ENCODE measurements around the gene ZNF536. TPM values are rescaled to one million over a fixed set of nuclear protein-coding genes. Genes with fewer than 3 reads are reported as not detected.

ZNF536 gene
- total RNA-seq, 1 experiment from 2014 or later: 0.05 TPM

DNA sequence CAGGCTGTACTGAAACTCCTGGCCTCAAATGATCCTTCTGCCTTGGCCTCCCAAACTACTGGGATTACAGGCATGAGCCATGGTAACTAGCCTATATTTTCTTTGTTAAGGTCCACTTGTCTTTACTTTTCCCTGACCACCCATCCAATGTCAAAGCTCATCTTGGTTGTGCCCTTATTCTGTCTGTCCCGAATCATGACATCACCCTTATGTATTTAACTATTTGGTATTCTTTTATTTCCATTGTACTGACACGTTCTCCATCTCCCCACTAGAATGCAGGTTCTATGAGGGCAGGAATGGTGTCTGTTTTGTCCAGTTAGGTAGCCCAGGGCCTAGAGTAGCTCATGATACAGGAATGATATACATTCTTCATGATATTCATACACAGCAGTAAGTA is 104.8 kb downstream of the ZNF536 start:
- BruUV-seq (replicated peaks): no TSS peak
- Histone ChIP-seq H3K4me3 (ENCODE audit: low read depth in 2 of 2, low read length in 2 of 2) (no peak overlapping the region), H3K4me1 (ENCODE audit: control insufficient read depth, insufficient read depth, low read length) (0 out of 2 replicates have a peak, but pooled peaks cover 3% of the 10 kb centered on the region), H3K27me3 (ENCODE audit: control insufficient read depth, insufficient read depth, low read length) (peaks cover 6% of the 10 kb centered on the region; the same call in 1 of the 2 replicates), H3K36me3 (ENCODE audit: control insufficient read depth, insufficient read depth, low read length) (no peaks in the 10 kb centered on the region), H3K9me3 (ENCODE audit: control insufficient read depth, insufficient read depth, low read depth, low read length) (no peaks in the 10 kb centered on the region), H3K27ac (ENCODE audit: low read length) (no peak overlapping the region)
- ChIA-PET CTCF (no interaction called here), POLR2A (no interaction called here)
- no peak for DNase-seq (ENCODE audit: low read depth, low spot score)
- in situ Hi-C loops (cut with HindIII; ENCODE audit: low pct_unique_long_range_greater_than_20kb, low sequenced_read_pairs) (no loop called here), intact Hi-C loops (cut with micrococcal nuclease; ENCODE audit: unreplicated experiment) (no loop called here)
- ATAC-seq: no peak
- no peak for TF ChIP-seq SIN3A (IDR thresholded peaks at IDR 0.05; ENCODE audit: borderline replicate concordance, insufficient read depth, low read depth, low read length)
- no peak for TF ChIP-seq TCF7L2 (IDR thresholded peaks at IDR 0.05; ENCODE audit: low read depth, low read length)
- TF ChIP-seq, protein P1, sequence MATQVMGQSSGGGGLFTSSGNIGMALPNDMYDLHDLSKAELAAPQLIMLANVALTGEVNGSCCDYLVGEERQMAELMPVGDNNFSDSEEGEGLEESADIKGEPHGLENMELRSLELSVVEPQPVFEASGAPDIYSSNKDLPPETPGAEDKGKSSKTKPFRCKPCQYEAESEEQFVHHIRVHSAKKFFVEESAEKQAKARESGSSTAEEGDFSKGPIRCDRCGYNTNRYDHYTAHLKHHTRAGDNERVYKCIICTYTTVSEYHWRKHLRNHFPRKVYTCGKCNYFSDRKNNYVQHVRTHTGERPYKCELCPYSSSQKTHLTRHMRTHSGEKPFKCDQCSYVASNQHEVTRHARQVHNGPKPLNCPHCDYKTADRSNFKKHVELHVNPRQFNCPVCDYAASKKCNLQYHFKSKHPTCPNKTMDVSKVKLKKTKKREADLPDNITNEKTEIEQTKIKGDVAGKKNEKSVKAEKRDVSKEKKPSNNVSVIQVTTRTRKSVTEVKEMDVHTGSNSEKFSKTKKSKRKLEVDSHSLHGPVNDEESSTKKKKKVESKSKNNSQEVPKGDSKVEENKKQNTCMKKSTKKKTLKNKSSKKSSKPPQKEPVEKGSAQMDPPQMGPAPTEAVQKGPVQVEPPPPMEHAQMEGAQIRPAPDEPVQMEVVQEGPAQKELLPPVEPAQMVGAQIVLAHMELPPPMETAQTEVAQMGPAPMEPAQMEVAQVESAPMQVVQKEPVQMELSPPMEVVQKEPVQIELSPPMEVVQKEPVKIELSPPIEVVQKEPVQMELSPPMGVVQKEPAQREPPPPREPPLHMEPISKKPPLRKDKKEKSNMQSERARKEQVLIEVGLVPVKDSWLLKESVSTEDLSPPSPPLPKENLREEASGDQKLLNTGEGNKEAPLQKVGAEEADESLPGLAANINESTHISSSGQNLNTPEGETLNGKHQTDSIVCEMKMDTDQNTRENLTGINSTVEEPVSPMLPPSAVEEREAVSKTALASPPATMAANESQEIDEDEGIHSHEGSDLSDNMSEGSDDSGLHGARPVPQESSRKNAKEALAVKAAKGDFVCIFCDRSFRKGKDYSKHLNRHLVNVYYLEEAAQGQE (IDR thresholded peaks at IDR 0.05; ENCODE audit: insufficient read depth in 1 of 2, low read depth in 2 of 2, low read length in 1 of 2): no peak
- no peak for TF ChIP-seq POLR2AphosphoS5 (IDR thresholded peaks at IDR 0.05; ENCODE audit: low read depth, low read length)

DNA sequence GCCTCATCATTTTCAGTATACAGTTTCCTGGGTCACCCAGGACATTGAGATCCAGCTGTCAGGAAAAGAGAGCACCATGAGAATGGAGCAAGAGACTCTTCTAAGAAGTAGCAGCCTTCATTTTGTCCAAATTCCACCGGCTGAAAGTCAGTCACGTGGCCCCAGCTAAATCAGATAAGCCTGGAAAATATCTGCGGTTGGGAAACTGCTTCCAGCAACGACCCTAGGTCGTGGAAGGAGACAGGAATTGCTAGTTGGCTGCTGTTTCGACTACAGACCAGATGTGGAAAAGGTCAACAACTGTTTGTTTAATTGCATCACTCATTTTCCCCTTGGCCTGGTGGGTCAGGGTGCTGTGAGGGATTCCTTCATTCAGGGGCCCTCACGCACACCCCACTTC is 107.0 kb downstream of the ZNF536 start:
- peaks cover 6% of the 10 kb centered on the region; the same call in 1 of the 2 replicates for H3K27me3 ChIP-seq (ENCODE audit: control insufficient read depth, insufficient read depth, low read length)
- no peak overlapping the region for H3K27ac ChIP-seq (ENCODE audit: low read length)
- in situ Hi-C loops (cut with HindIII; ENCODE audit: low pct_unique_long_range_greater_than_20kb, low sequenced_read_pairs): no loop called here
- TF ChIP-seq TCF7L2 (IDR thresholded peaks at IDR 0.05; ENCODE audit: low read depth, low read length) (no peak), SIN3A (IDR thresholded peaks at IDR 0.05; ENCODE audit: borderline replicate concordance, insufficient read depth, low read depth, low read length) (no peak), POLR2AphosphoS5 (IDR thresholded peaks at IDR 0.05; ENCODE audit: low read depth, low read length) (no peak)
- TF ChIP-seq, protein P2, sequence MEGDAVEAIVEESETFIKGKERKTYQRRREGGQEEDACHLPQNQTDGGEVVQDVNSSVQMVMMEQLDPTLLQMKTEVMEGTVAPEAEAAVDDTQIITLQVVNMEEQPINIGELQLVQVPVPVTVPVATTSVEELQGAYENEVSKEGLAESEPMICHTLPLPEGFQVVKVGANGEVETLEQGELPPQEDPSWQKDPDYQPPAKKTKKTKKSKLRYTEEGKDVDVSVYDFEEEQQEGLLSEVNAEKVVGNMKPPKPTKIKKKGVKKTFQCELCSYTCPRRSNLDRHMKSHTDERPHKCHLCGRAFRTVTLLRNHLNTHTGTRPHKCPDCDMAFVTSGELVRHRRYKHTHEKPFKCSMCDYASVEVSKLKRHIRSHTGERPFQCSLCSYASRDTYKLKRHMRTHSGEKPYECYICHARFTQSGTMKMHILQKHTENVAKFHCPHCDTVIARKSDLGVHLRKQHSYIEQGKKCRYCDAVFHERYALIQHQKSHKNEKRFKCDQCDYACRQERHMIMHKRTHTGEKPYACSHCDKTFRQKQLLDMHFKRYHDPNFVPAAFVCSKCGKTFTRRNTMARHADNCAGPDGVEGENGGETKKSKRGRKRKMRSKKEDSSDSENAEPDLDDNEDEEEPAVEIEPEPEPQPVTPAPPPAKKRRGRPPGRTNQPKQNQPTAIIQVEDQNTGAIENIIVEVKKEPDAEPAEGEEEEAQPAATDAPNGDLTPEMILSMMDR (IDR thresholded peaks at IDR 0.05): no peak
- TF ChIP-seq, protein P1 (IDR thresholded peaks at IDR 0.05; ENCODE audit: insufficient read depth in 1 of 2, low read depth in 2 of 2, low read length in 1 of 2): no peak
- CTCF ChIA-PET: no interaction called here
- H3K4me1 ChIP-seq (ENCODE audit: control insufficient read depth, insufficient read depth, low read length): 0 out of 2 replicates have a peak, but pooled peaks cover 3% of the 10 kb centered on the region
- intact Hi-C loops (cut with micrococcal nuclease; ENCODE audit: unreplicated experiment): no loop called here
- no peak overlapping the region for H3K4me3 ChIP-seq (ENCODE audit: low read depth in 2 of 2, low read length in 2 of 2)
- no peak for DNase-seq (ENCODE audit: low read depth, low spot score)
- no peaks in the 10 kb centered on the region for H3K9me3 ChIP-seq (ENCODE audit: control insufficient read depth, insufficient read depth, low read depth, low read length)
- POLR2A ChIA-PET: no interaction called here
- H3K36me3 ChIP-seq (ENCODE audit: control insufficient read depth, insufficient read depth, low read length): no peaks in the 10 kb centered on the region
- ATAC-seq: no peak
- BruUV-seq (replicated peaks): no TSS peak
